Measurements from ENCODE around the gene ARAP2. TPM values are rescaled to one million over a fixed set of nuclear protein-coding genes. Genes with fewer than 3 reads are reported as not detected.

Gene ARAP2
- total RNA-seq: 0.59 and 3.6 TPM in 2 replicates

- H3K4me3 ChIP-seq (ENCODE audit: insufficient read depth, low read length): no peak within 1 kb of the TSS
- H2AFZ ChIP-seq (ENCODE audit: low read length): no peak within 1 kb of the TSS
- no peak within 1 kb of the TSS for H3K27ac ChIP-seq (ENCODE audit: low read depth, low read length)
- no peak for DNase-seq (ENCODE audit: insufficient read length, low spot score, missing footprints)
- H3K9me3 ChIP-seq (ENCODE audit: low read depth, low read length): no peaks in the 10 kb centered on the region
- no peaks in the 10 kb centered on the region for H4K20me1 ChIP-seq (ENCODE audit: insufficient read depth, low read length)
- TF ChIP-seq CTCF (IDR thresholded peaks at IDR 0.05; ENCODE audit: extremely low read depth, low read depth, low read length): no peak
- no peaks in the 10 kb centered on the region for H3K79me2 ChIP-seq (ENCODE audit: insufficient read depth, low read length)
- H3K4me1 ChIP-seq (ENCODE audit: insufficient read depth, low read length): no peaks in the 10 kb centered on the region
- H3K36me3 ChIP-seq (ENCODE audit: insufficient read depth, low read length): no peaks in the 10 kb centered on the region
- H3K27me3 ChIP-seq (ENCODE audit: insufficient read depth, low read length): no peaks in the 10 kb centered on the region
- H3K4me2 ChIP-seq (ENCODE audit: insufficient read depth, low read length): peak within 1 kb of the TSS; percentile 28
Measured at GRCh38 chr4:36244257-36245082, at the start of gene ARAP2. Gene ARAP2, minus strand, starts transcription at chr4:36244514. Its CDS starts 15,028 bp downstream, at chr4:36229486.

GRCh38 chr4:36292556-36293188, 48.4 kb upstream of the ARAP2 start:
- no peak for DNase-seq (ENCODE audit: insufficient read length, low spot score, missing footprints)

GRCh38 chr4:36290641-36291040, 46.3 kb upstream of the ARAP2 start:
- Histone ChIP-seq H3K4me3 (ENCODE audit: insufficient read depth, low read length) (no peak overlapping the region), H3K4me1 (ENCODE audit: insufficient read depth, low read length) (no peaks in the 10 kb centered on the region), H3K27me3 (ENCODE audit: insufficient read depth, low read length) (no peaks in the 10 kb centered on the region), H3K79me2 (ENCODE audit: insufficient read depth, low read length) (no peaks in the 10 kb centered on the region), H2AFZ (ENCODE audit: low read length) (no peak overlapping the region), H3K27ac (ENCODE audit: low read depth, low read length) (no peak overlapping the region), H3K36me3 (ENCODE audit: insufficient read depth, low read length) (no peaks in the 10 kb centered on the region), H3K9me3 (ENCODE audit: low read depth, low read length) (no peaks in the 10 kb centered on the region), H3K4me2 (ENCODE audit: insufficient read depth, low read length) (no peak overlapping the region), H4K20me1 (ENCODE audit: insufficient read depth, low read length) (no peaks in the 10 kb centered on the region)
- TF ChIP-seq CTCF (IDR thresholded peaks at IDR 0.05; ENCODE audit: extremely low read depth, low read depth, low read length): no peak
- no peak for DNase-seq (ENCODE audit: insufficient read length, low spot score, missing footprints)

More at GRCh38 chr4:36292556-36293188, 48.4 kb upstream of the ARAP2 start:
- TF ChIP-seq CTCF (IDR thresholded peaks at IDR 0.05; ENCODE audit: extremely low read depth, low read depth, low read length): no peak
- Histone ChIP-seq H3K4me3 (ENCODE audit: insufficient read depth, low read length) (no peak overlapping the region), H3K27me3 (ENCODE audit: insufficient read depth, low read length) (no peaks in the 10 kb centered on the region), H3K79me2 (ENCODE audit: insufficient read depth, low read length) (no peaks in the 10 kb centered on the region), H3K36me3 (ENCODE audit: insufficient read depth, low read length) (no peaks in the 10 kb centered on the region), H3K4me2 (ENCODE audit: insufficient read depth, low read length) (no peak overlapping the region), H3K9me3 (ENCODE audit: low read depth, low read length) (no peaks in the 10 kb centered on the region), H3K27ac (ENCODE audit: low read depth, low read length) (no peak overlapping the region), H2AFZ (ENCODE audit: low read length) (no peak overlapping the region), H3K4me1 (ENCODE audit: insufficient read depth, low read length) (no peaks in the 10 kb centered on the region), H4K20me1 (ENCODE audit: insufficient read depth, low read length) (no peaks in the 10 kb centered on the region)
